ENCODE data around the gene CCL15. TPM values are rescaled to one million over a fixed set of nuclear protein-coding genes. Genes with fewer than 3 reads are reported as not detected.
"Not testable (repeated sequence)": the region's sequence is repeated elsewhere in the genome, so short reads cannot be mapped to it uniquely, and the experiment has no call there.

CCL15 gene
- total RNA-seq, 4 donors from 2014 or later = not detected

GRCh38 chr17:36027761-36028160 lies 26.4 kb upstream of the CCL15 start:
- TF ChIP-seq CTCF (IDR thresholded peaks at IDR 0.05) = no peak
- TF ChIP-seq EP300 (IDR thresholded peaks at IDR 0.05) = no peak
- no peak for TF ChIP-seq POLR2A (IDR thresholded peaks at IDR 0.05)
- no peak for DNase-seq (ENCODE audit: low spot score in 2 of 2)
- Histone ChIP-seq H3K36me3 (no peaks in the 10 kb centered on the region), H3K27ac (no peak overlapping the region), H3K9me3 (peaks cover 0 to 6% (median 0%) of the 10 kb centered on the region in 4 donors), H3K4me3 (no peak overlapping the region), H3K4me1 (no peaks in the 10 kb centered on the region), H3K27me3 (no peaks in the 10 kb centered on the region)
- WGBS, 2 donors = 29 to 36% methylated on average over 4 of the region's 4 CpGs

DNA sequence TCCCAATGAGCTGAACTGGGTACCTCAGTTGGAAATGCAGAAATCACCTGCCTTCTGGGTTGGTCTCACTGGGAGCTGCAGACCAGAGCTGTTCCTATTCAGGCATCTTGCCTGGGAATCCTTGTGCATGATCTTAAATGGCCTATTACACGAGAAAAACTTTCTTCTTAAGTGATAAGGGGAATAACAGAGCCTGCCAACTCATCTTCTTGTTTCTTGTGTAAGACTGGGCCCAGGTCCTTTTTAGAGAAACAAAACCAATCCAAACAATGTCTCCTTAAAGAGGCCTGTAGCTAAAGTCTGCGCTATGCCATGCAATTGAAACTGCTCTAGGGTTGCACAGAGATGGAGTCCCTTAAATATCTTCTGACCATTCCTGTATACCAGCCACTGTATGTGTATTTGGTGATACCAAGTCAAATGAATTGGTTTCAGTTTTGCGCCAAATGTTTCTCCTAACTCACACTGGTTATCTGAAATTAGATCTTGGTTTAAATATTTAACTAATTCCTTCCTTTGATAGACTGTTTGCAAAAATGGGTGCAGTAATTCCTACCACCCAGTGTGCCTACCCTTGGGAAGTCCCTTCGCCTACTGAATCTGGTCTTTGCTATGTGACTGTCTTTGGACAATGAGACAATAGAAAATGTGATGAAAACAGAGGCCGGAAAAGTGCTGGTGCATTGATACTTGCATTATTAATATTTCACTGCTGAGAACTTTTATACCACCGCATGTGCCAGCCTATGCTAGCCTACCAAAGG lies 22.9 kb upstream of the CCL15 start:
- WGBS, 2 donors = 88 to 97% methylated on average over 6 of the region's 6 CpGs
- no peaks in the 10 kb centered on the region for H3K27me3 ChIP-seq
- no peaks in the 10 kb centered on the region for H3K36me3 ChIP-seq
- DNase-seq (ENCODE audit: low spot score in 2 of 2) = no peak
- peaks cover 0 to 7% (median 0%) of the 10 kb centered on the region in 4 donors for H3K9me3 ChIP-seq
- no peak overlapping the region for H3K27ac ChIP-seq
- no peak for TF ChIP-seq CTCF (IDR thresholded peaks at IDR 0.05)
- TF ChIP-seq POLR2A (IDR thresholded peaks at IDR 0.05) = no peak
- TF ChIP-seq EP300 (IDR thresholded peaks at IDR 0.05) = no peak
- no peaks in the 10 kb centered on the region for H3K4me1 ChIP-seq
- no peak overlapping the region for H3K4me3 ChIP-seq

DNA sequence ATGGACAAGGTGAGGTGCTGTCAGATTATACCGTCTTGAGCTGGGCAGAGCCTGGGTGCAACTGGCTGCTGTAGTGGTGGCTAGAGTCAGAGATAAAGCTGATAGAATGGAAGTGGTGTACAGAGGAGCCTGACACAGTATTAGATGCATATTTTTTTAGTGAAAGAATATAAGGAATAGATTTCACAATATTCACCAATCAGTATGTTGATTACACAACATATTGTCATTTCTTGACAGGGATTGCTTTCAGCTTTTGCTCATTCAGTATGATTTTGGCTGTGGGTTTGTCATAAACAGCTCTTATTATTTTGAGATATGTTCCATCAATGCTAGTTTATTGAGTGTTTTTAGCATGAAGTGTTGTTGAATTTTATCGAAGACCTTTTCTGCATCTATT lies 18.1 kb upstream of the CCL15 start:
- Histone ChIP-seq H3K27me3 (no peaks in the 10 kb centered on the region), H3K4me1 (no peaks in the 10 kb centered on the region), H3K9me3 (peaks cover 0 to 7% (median 0%) of the 10 kb centered on the region in 4 donors), H3K36me3 (no peaks in the 10 kb centered on the region), H3K4me3 (no peak overlapping the region), H3K27ac (no peak overlapping the region)
- TF ChIP-seq EP300 (IDR thresholded peaks at IDR 0.05) (no peak), POLR2A (IDR thresholded peaks at IDR 0.05) (no peak), CTCF (IDR thresholded peaks at IDR 0.05) (no peak)
- no peak for DNase-seq (ENCODE audit: low spot score in 2 of 2)
- WGBS, 2 donors = 89 to 93% methylated on average over 2 of the region's 2 CpGs

GRCh38 chr17:36017799-36018198 lies 16.4 kb upstream of the CCL15 start, which contains the start of gene CCL23:
CCL23 (minus strand) TSS chr17:36017972; CDS start chr17:36017897, 75 bp downstream.
- no peak for DNase-seq (ENCODE audit: low spot score in 2 of 2)
- Histone ChIP-seq H3K27me3 (no peaks in the 10 kb centered on the region), H3K4me3 (no peak within 1 kb of the TSS), H3K36me3 (no peaks in the 10 kb centered on the region), H3K9me3 (peaks cover 0 to 6% (median 0%) of the 10 kb centered on the region in 4 donors), H3K4me1 (no peaks in the 10 kb centered on the region), H3K27ac (no peak within 1 kb of the TSS)
- WGBS, 2 donors = 15 to 18% methylated on average over 6 of the region's 6 CpGs
- TF ChIP-seq EP300 (IDR thresholded peaks at IDR 0.05) (peak in 1 of 2 donors; percentile 18), POLR2A (IDR thresholded peaks at IDR 0.05) (no peak)

DNA sequence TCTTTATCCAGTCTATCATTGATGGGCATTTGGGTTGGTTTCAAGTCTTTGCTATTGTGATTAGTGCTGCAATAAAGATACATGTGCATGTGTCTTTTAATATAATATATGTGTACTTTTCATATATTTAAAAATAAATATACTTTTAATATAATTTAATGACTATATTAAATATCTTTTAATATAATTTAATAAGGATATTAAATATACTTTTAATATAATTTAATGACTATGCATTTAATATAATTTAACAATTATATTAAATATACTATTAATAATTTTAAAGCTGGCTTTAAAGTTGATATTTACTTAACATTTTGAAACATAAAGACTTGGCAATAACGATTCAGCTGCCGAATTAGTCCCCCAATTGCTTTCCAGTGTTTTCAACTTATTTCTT lies 15.2 kb upstream of the CCL15 start:
- peaks cover 0 to 18% (median 0%) of the 10 kb centered on the region in 4 donors for H3K9me3 ChIP-seq
- no peak overlapping the region for H3K27ac ChIP-seq
- no peaks in the 10 kb centered on the region for H3K27me3 ChIP-seq
- DNase-seq (ENCODE audit: low spot score in 2 of 2) = no peak
- H3K36me3 ChIP-seq = no peaks in the 10 kb centered on the region
- no peaks in the 10 kb centered on the region for H3K4me1 ChIP-seq
- H3K4me3 ChIP-seq = no peak overlapping the region
- 90 to 94% methylated on average over 2 of the region's 2 CpGs for WGBS, 2 donors
- TF ChIP-seq EP300 (IDR thresholded peaks at IDR 0.05) = no peak
- TF ChIP-seq POLR2A (IDR thresholded peaks at IDR 0.05) = no peak
- TF ChIP-seq CTCF (IDR thresholded peaks at IDR 0.05) = no peak

DNA sequence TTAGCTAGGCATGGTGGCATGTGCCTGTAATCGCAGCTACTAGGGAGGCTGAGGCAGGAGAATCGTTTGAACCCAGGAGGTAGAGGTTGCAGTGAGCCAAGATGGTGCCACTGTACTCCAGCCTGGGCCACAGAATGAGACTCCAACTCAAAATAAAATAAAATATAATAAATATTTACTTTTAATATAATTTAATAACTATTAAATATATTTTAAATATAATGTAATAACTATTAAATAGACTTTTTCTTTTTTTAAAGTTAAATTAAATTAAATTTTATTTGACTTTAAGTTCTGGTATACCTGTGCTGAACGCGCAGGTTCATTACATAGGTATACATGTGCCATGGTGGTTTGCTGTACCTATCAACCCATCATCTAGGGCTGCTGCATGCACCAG lies 14.5 kb upstream of the CCL15 start:
- peaks cover 0 to 24% (median 0%) of the 10 kb centered on the region in 4 donors for H3K9me3 ChIP-seq
- 91 to 95% methylated on average over 4 of the region's 4 CpGs for WGBS, 2 donors
- not testable (repeated sequence) for H3K36me3 ChIP-seq; H3K27me3 ChIP-seq; DNase-seq (ENCODE audit: low spot score in 2 of 2); H3K4me1 ChIP-seq; H3K4me3 ChIP-seq; H3K27ac ChIP-seq

Measured in tibial nerve (tissue), 4 donors.